GM19328 (cell line): ENCODE measurements around the gene SARS1.
"Not testable (repeated sequence)": the region's sequence is repeated elsewhere in the genome, so short reads cannot be mapped to it uniquely, and the experiment has no call there.

Experiments
- ATAC-seq: cut with Tn5 transposase; IDR thresholded peaks from one replicate; pipeline ENCODE4 v1.9.1; 2021; ENCODE audit warnings: mild to moderate bottlenecking, moderate library complexity; ENCODE audit not compliant: unreplicated experiment

Gene SARS1

GRCh38 chr1:109272831-109273547, 59.3 kb downstream of the SARS1 start:
- ATAC-seq, result no peak

DNA sequence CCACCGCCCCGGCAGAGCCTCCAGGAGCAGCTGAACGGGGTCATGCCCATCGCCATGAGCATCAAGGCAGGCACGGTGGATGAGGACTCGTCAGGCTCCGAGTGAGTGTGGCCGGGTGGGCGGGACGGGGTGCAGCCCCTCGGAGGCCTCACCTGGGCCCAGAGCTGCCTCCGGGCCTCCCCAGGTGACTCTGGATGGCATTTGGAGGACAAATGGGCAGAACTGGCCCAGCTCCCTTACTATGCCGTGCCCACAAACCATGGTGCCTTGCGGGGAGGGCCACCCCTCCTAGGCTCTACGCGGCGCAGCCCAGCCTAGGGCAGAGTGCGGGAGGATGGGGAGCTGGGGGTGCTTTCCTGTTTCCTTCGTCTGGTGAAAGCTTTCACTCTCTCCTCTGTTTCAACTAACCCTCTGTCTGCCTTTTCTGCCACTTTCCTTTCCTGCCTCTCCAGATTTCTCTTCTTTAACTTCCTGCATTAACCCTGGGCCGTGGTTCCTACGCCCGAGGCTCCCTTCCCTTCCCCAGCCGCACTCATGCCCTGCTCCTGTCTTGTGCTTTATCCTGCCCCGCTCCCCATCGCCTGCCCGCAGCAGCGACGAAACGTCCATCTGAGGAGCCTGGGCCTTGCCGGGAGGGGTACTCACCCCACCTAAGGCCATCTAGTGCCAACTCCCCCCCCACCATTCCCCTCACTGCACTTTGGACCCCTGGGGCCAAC, 60.0 kb downstream of the SARS1 start:
- ATAC-seq, result no peak

DNA sequence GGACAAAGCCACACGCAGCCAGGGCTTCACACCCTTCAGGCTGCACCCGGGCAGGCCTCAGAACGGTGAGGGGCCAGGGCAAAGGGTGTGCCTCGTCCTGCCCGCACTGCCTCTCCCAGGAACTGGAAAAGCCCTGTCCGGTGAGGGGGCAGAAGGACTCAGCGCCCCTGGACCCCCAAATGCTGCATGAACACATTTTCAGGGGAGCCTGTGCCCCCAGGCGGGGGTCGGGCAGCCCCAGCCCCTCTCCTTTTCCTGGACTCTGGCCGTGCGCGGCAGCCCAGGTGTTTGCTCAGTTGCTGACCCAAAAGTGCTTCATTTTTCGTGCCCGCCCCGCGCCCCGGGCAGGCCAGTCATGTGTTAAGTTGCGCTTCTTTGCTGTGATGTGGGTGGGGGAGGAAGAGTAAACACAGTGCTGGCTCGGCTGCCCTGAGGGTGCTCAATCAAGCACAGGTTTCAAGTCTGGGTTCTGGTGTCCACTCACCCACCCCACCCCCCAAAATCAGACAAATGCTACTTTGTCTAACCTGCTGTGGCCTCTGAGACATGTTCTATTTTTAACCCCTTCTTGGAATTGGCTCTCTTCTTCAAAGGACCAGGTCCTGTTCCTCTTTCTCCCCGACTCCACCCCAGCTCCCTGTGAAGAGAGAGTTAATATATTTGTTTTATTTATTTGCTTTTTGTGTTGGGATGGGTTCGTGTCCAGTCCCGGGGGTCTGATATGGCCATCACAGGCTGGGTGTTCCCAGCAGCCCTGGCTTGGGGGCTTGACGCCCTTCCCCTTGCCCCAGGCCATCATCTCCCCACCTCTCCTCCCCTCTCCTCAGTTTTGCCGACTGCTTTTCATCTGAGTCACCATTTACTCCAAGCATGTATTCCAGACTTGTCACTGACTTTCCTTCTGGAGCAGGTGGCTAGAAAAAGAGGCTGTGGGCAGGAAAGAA, 61.1 kb downstream of the SARS1 start:
- no peak for ATAC-seq

- ATAC-seq, result no peak
Measured at GRCh38 chr1:109275706-109276345, 62.1 kb downstream of the SARS1 start.

GRCh38 chr1:109277434-109278204, 63.9 kb downstream of the SARS1 start:
- ATAC-seq, result peak; percentile 70

GRCh38 chr1:109279615-109280278, 66.0 kb downstream of the SARS1 start:
- ATAC-seq, result no peak

DNA sequence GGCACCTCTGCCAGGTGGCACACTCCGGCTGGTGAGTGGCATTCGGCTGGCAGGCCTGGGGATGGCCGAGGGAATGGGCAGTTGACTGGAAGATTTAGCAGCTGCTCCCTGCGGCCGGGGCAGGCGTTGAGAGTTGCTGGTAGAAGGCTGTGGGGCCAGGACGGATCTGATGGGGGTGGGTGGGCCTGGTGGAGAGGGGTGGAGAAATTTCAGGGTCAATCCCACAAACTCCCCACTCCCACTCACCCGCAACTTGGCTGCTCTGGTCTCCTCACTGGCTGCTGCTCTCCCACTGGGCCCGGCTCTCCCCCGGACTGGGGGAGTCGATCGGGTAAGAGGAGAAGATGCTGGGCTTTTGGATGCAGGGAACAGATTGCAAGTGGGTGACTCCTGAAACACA, 67.1 kb downstream of the SARS1 start:
- ATAC-seq, result no peak

- ATAC-seq, result no peak
Measured at GRCh38 chr1:109281680-109282496, 68.2 kb downstream of the SARS1 start.

- ATAC-seq, result no peak
Measured at GRCh38 chr1:109282497-109282951, 68.8 kb downstream of the SARS1 start.

GRCh38 chr1:109282952-109283747, 69.4 kb downstream of the SARS1 start, which contains the start of gene PSRC1:
Gene PSRC1 (minus strand): TSS chr1:109283145.
- peak; percentile 96 for ATAC-seq

DNA sequence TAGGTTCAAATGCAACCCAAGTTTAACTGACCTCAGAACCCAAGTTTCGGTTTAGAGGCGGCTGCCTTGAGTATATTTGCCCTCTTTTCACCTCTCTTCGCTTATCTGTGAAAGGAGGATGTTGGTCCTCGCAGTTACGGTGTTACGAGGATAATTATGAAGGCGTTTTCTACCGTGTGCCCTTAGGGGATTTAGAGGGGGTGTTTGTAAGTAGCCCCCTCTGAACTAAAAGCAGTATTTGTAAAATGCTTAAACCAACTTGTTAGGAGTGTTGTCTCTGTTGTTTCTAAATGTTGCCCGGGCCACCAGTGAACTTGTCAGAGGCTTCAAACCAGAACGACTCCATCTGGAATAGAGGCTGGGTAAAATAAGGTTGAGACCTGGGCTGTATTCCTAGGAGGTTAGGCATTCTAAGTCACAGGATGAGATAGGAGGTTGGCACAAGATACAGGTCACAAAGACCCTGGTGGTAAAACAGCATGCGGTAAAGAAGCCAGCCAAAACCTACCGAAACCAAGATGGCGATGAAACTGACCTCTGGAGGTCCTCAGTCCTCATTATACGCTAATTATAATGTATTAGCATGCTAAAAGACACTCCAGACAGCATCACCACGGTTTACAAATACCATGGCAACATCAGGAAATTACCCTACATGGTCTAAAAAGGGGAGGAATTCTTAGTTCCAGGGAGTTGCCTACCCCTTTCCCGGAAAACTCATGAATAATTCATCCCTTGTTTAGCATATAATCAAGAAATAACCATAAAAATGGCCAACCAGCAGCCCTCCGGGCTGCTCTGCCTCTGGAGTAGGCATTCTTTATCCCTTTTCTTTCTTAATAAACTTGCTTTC, 70.3 kb downstream of the SARS1 start:
- no peak for ATAC-seq

DNA sequence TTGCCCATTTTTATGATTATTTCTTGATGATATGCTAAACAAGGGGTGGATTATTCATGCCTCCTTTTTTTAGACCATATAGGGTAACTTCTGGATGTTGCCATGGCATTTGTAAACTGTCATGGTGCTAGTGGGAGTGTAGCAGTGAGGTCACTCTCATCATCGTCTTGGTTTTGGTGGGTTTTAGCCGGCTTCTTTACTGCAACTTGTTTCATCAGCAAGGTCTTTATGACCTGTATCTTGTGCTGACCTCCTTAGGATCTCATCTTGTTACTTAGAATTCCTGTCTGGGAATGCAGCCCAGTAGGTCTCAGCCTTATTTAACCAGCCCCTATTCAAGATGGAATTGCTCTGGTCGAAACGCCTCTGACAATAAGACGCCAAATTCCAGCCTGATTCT, 73.0 kb downstream of the SARS1 start:
- ATAC-seq, result not testable (repeated sequence)
